ENCODE data around the gene ARID1B. TPM values are rescaled to one million over a fixed set of nuclear protein-coding genes. Genes with fewer than 3 reads are reported as not detected.

ARID1B gene
- total and polyA plus RNA-seq, 9 of the 15 experiments (the other 6 are each of a cell fraction or from before 2014, with no cell fraction given): 12.5 to 50.5 (median 25.8) TPM

- TF ChIP-seq ZBTB12 (CRISPR knock-in tag; IDR thresholded peaks at IDR 0.05) (no peak), ZNF766 (CRISPR knock-in tag; conservative IDR thresholded peaks at IDR 0.05) (0 out of 2 replicates have a peak, but pooled peaks have one; percentile 37), ZBED1 (IDR thresholded peaks at IDR 0.05) (no peak), GTF3C2 (IDR thresholded peaks at IDR 0.05; ENCODE audit: borderline replicate concordance, extremely low read depth, insufficient read length) (no peak), ARID3B (CRISPR knock-in tag; IDR thresholded peaks at IDR 0.05; ENCODE audit: borderline replicate concordance) (no peak), SNRNP70 (optimal IDR thresholded peaks at IDR 0.05; ENCODE audit: low read depth, low read length) (no peak), SMARCC2 (IDR thresholded peaks at IDR 0.05; ENCODE audit: low read depth) (no peak), DPF2 (IDR thresholded peaks at IDR 0.05) (0 out of 2 replicates have a peak, but pooled peaks have one; percentile 51), HDAC3 (IDR thresholded peaks at IDR 0.05; ENCODE audit: borderline replicate concordance, partially characterized antibody) (no peak), VEZF1 (CRISPR knock-in tag; IDR thresholded peaks at IDR 0.05) (peak; percentile 80), POLR2AphosphoS5 (IDR thresholded peaks at IDR 0.05; ENCODE audit: control insufficient read depth, insufficient read depth, low read depth, low read length) (peak; percentile 86), ZMIZ1 (IDR thresholded peaks at IDR 0.05; ENCODE audit: low read depth in 2 of 2, low read length in 2 of 2) (peak in 1 of 2 experiments; percentile 7; a peak in 1 of 4 replicates), GTF2A2 (tag; IDR thresholded peaks at IDR 0.05) (no peak), HCFC1 (IDR thresholded peaks at IDR 0.05; ENCODE audit: low read depth, low read length) (no peak), MYC (IDR thresholded peaks at IDR 0.05; ENCODE audit: low read depth, low read length) (peak; percentile 58; the same call in 1 of the 2 replicates), MYC (CRISPR knock-in tag; IDR thresholded peaks at IDR 0.05; ENCODE audit: borderline replicate concordance, low read depth) (no peak)
Observed at GRCh38 chr6:157021993-157022740, 245.0 kb downstream of the ARID1B start (continued).
